ENCODE measurements around the gene GDPD5. TPM values are rescaled to one million over a fixed set of nuclear protein-coding genes. Genes with fewer than 3 reads are reported as not detected.
A peak's percentile ranks its signal among the peaks of the same experiment; 100 is the strongest.

GDPD5 gene
- polyA plus RNA-seq, 1 experiment = 1.4 TPM

DNA sequence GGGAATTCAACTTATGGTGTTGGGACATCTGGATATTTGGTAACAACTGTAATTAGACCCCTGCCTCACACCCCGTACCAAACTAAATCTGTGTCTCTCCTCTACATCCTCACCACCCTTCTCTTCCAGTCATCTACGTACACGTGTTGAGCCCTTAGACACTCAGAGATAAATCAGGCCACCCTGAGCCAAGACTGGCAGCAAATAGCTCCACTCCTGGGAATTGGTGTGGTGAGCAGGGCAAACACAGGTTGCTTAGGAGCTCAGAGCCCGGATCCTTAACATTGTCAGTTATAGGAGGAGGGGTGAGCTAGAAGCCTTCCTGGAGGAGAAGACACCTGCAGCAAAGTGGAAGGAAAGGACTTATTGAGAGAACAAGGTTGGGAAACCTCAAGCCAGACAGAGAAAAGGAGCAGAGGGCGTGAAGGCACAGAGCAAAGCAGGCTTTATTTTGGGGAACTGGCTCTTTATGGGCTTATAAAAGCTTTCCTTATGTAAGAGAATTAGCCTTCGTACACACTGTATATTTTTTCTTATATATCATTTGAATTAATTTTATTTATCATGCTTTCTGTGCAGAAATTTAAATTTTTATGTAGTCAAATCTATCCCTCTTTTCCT, 55.8 kb downstream of the GDPD5 start:
- H3K27me3 ChIP-seq (ENCODE audit: control insufficient read depth, insufficient read depth, low read length) = no peaks in the 10 kb centered on the region
- ChIA-PET POLR2A (no interaction called here), CTCF (interaction anchor here (1.1 kb wide), 1 partner anchor 62 kb away, joined by 3 read pairs; no protein-coding TSS in a partner anchor)
- H3K9me3 ChIP-seq (ENCODE audit: control insufficient read depth, insufficient read depth, low read length) = no peaks in the 10 kb centered on the region
- DNase-seq (ENCODE audit: low read depth, low spot score) = no peak
- no peak overlapping the region for H3K4me3 ChIP-seq (ENCODE audit: low read depth, low read length)
- H3K27ac ChIP-seq (ENCODE audit: low read depth, low read length) = no peak overlapping the region
- TF ChIP-seq, protein P1, sequence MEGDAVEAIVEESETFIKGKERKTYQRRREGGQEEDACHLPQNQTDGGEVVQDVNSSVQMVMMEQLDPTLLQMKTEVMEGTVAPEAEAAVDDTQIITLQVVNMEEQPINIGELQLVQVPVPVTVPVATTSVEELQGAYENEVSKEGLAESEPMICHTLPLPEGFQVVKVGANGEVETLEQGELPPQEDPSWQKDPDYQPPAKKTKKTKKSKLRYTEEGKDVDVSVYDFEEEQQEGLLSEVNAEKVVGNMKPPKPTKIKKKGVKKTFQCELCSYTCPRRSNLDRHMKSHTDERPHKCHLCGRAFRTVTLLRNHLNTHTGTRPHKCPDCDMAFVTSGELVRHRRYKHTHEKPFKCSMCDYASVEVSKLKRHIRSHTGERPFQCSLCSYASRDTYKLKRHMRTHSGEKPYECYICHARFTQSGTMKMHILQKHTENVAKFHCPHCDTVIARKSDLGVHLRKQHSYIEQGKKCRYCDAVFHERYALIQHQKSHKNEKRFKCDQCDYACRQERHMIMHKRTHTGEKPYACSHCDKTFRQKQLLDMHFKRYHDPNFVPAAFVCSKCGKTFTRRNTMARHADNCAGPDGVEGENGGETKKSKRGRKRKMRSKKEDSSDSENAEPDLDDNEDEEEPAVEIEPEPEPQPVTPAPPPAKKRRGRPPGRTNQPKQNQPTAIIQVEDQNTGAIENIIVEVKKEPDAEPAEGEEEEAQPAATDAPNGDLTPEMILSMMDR (IDR thresholded peaks at IDR 0.05; ENCODE audit: low read depth, low read length) = no peak

DNA sequence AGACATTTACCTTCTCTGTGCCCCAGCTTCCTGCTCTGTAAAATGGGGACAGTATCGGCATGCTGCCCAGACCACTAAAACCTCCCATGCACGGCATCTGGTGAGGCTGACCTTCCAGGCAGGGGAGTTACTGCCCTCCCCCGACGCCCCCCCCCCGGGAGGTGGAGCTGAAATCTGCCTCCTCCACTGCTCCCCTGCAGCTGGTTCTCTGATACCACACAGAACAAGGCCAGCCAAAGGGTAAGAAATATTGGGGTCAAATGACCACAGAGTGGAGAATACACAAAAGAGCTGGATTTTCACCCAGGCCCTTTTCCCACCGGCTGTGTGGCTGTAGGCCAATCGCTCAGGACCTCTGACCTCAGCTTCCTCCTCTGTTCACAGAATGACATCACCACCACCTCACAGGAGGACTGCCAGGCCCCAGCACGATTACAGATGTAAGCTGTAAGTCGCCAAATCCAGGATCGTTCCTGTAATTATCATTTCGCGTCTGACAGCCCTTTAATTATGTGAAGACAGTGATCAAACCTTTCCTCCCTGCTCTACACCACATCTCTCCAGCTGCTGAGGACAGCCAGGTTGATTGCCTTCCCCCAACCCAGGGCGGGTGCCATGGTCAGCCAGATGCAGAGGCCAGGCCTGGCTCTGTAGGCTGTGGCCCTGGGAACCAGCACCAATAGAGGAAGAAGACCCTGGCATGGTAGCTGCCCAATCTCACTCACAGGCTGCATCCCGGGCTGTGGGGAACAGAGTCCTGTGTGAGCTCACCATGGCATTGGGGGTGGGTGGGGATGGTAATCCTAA, 57.0 kb downstream of the GDPD5 start:
- H3K4me3 ChIP-seq (ENCODE audit: low read depth, low read length) = no peak overlapping the region
- no peaks in the 10 kb centered on the region for H3K9me3 ChIP-seq (ENCODE audit: control insufficient read depth, insufficient read depth, low read length)
- no peaks in the 10 kb centered on the region for H3K27me3 ChIP-seq (ENCODE audit: control insufficient read depth, insufficient read depth, low read length)
- DNase-seq (ENCODE audit: low read depth, low spot score) = peak; percentile 63
- ChIA-PET POLR2A (interaction anchor here (1.1 kb wide), 1 partner anchor 22 kb away, joined by 4 read pairs; no protein-coding TSS in a partner anchor), CTCF (interaction anchor here (0.6 to 1.1 kb wide), 4 partner anchors 22 to 63 kb away, joined by 3 to 4 read pairs (median 3); partner anchors contain the start of gene GDPD5)
- TF ChIP-seq, protein P1 (IDR thresholded peaks at IDR 0.05; ENCODE audit: low read depth, low read length) = no peak
- H3K27ac ChIP-seq (ENCODE audit: low read depth, low read length) = peak overlapping the region; percentile 31

DNA sequence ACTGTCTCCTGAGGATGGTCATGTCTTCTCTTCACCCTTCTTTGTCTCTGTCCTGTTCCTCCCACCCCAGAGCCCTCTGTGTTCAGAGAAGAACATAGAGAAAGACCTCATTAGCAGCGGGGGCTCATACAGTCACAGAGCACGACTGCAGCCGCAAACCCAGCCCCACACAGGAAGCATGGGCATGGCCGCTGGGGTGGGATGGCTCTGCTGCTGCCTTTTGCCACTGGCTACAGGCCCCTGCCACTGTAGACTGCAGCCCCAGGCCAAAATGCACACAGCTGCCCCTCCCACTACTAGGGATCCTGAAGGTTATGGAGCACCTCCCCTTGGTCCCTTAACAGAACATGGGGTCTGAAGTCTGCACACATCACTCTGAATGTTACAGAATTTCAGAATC, 57.9 kb downstream of the GDPD5 start:
- CTCF ChIA-PET = interaction anchor here (1.0 kb wide), 1 partner anchor 22 kb away, joined by 4 read pairs; no protein-coding TSS in a partner anchor
- H3K27me3 ChIP-seq (ENCODE audit: control insufficient read depth, insufficient read depth, low read length) = no peaks in the 10 kb centered on the region
- no peak for DNase-seq (ENCODE audit: low read depth, low spot score)
- H3K9me3 ChIP-seq (ENCODE audit: control insufficient read depth, insufficient read depth, low read length) = no peaks in the 10 kb centered on the region
- POLR2A ChIA-PET = interaction anchor here (1.1 kb wide), 1 partner anchor 22 kb away, joined by 4 read pairs; no protein-coding TSS in a partner anchor
- no peak overlapping the region for H3K27ac ChIP-seq (ENCODE audit: low read depth, low read length)
- H3K4me3 ChIP-seq (ENCODE audit: low read depth, low read length) = no peak overlapping the region
- TF ChIP-seq, protein P1 (IDR thresholded peaks at IDR 0.05; ENCODE audit: low read depth, low read length) = no peak

DNA sequence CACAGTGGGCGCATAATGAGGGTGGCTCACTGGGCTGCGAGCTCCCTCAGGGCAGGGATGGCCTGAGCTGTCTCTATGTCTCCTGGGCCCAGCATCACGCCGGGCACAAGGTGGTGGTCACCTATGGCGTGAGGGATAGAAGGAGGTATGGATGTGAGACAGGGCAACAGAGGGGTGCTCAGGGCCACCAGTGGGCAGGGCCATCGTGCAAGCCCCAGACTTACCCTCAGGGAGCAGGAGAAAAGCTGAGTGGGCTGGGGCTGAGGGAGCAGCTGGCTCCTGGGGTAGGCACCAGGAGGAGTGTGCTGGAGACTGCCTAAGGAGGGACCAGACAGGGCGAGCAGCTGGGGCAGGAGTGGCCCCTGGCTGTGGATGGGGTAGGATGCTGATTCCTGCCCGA, 58.4 kb downstream of the GDPD5 start:
- TF ChIP-seq, protein P1 (IDR thresholded peaks at IDR 0.05; ENCODE audit: low read depth, low read length) = no peak
- Histone ChIP-seq H3K27ac (ENCODE audit: low read depth, low read length) (no peak overlapping the region), H3K27me3 (ENCODE audit: control insufficient read depth, insufficient read depth, low read length) (no peaks in the 10 kb centered on the region), H3K9me3 (ENCODE audit: control insufficient read depth, insufficient read depth, low read length) (no peaks in the 10 kb centered on the region), H3K4me3 (ENCODE audit: low read depth, low read length) (no peak overlapping the region)
- no peak for DNase-seq (ENCODE audit: low read depth, low spot score)
- ChIA-PET POLR2A (no interaction called here), CTCF (no interaction called here)
